SJSA1 (cell line): ENCODE data around the gene AMHR2. TPM values are rescaled to one million over a fixed set of nuclear protein-coding genes. Genes with fewer than 3 reads are reported as not detected.

ENCODE experiments used
- DNase-seq, 2 experiments: peaks; one replicate each; pipeline ENCODE4 v3.0.0-alpha.2; 2015 to 2020; ENCODE audit warnings: low spot score in 2 of 2, low read depth in 1 of 2
- H3K27ac ChIP-seq: fragments of 250-450 bp; sonication (Bioruptor Pico); 2 replicates; pipeline ENCODE4 v1.5.1; 2020; ENCODE audit warnings: mild to moderate bottlenecking, moderate library complexity
- H3K27me3 ChIP-seq: fragments of 250-450 bp; sonication (Bioruptor Pico); replicated peaks from 2 replicates; pipeline ENCODE4 v1.5.1; 2020; ENCODE audit warnings: mild to moderate bottlenecking, moderate library complexity
- H3K36me3 ChIP-seq: fragments of 250-450 bp; sonication (Bioruptor Pico); 2 replicates; pipeline ENCODE4 v1.5.1; 2020; ENCODE audit warnings: mild to moderate bottlenecking
- H3K4me1 ChIP-seq: fragments of 250-450 bp; sonication (Bioruptor Pico); replicated peaks from 2 replicates; pipeline ENCODE4 v1.6.1; 2021; ENCODE audit warnings: mild to moderate bottlenecking
- H3K4me3 ChIP-seq: fragments of 250-450 bp; sonication (Bioruptor Pico); 2 replicates; pipeline ENCODE4 v1.5.1; 2020; ENCODE audit warnings: mild to moderate bottlenecking
- H3K9me3 ChIP-seq: fragments of 250-450 bp; sonication (Bioruptor Pico); replicated peaks from 2 replicates; pipeline ENCODE4 v1.5.1; 2020; ENCODE audit warnings: mild to moderate bottlenecking
- total RNA-seq: library from RNA; depleted of rRNA; stranded (reverse); fragments of >200 nt; shearing (Covaris generic); gene quantifications from 2 replicates; pipeline ENCODE4 v1.2.3, GENCODE V29; 2014

The AMHR2 gene
- total RNA-seq, 1 experiment from 2014 or later: not detected

GRCh38 chr12:53451661-53452158, 28.1 kb downstream of the AMHR2 start, which contains the start of gene PCBP2:
TSS of gene PCBP2 (plus strand) at chr12:53452102. CDS start at chr12:53454801, 2,699 bp downstream.
- H3K27ac ChIP-seq: peak within 1 kb of the TSS; percentile 97
- DNase-seq: peak; percentile 97 to 99

GRCh38 chr12:53452159-53453077, 28.8 kb downstream of the AMHR2 start:
- peaks cover 59% of the 10 kb centered on the region for H3K36me3 ChIP-seq
- H3K27ac ChIP-seq: peak overlapping the region; percentile 97
- peaks cover 17% of the 10 kb centered on the region for H3K4me1 ChIP-seq
- H3K9me3 ChIP-seq: no peaks in the 10 kb centered on the region
- no peaks in the 10 kb centered on the region for H3K27me3 ChIP-seq
- H3K4me3 ChIP-seq: peak overlapping the region; percentile 93
- DNase-seq: peak; percentile 83 to 92

More at GRCh38 chr12:53451661-53452158, 28.1 kb downstream of the AMHR2 start, which contains the start of gene PCBP2:
- Histone ChIP-seq H3K4me1 (peaks cover 17% of the 10 kb centered on the region), H3K9me3 (no peaks in the 10 kb centered on the region), H3K36me3 (peaks cover 52% of the 10 kb centered on the region), H3K27me3 (no peaks in the 10 kb centered on the region), H3K4me3 (peak within 1 kb of the TSS; percentile 93)

GRCh38 chr12:53453953-53454640, 30.4 kb downstream of the AMHR2 start:
- peaks cover 68% of the 10 kb centered on the region for H3K36me3 ChIP-seq
- DNase-seq: no peak
- no peak overlapping the region for H3K27ac ChIP-seq
- no peaks in the 10 kb centered on the region for H3K9me3 ChIP-seq
- peaks cover 17% of the 10 kb centered on the region for H3K4me1 ChIP-seq
- peak overlapping the region; percentile 93 for H3K4me3 ChIP-seq
- H3K27me3 ChIP-seq: no peaks in the 10 kb centered on the region

GRCh38 chr12:53454707-53455106, 31.1 kb downstream of the AMHR2 start:
- H3K27ac ChIP-seq: no peak overlapping the region
- H3K4me1 ChIP-seq: peaks cover 17% of the 10 kb centered on the region
- no peak for DNase-seq
- peaks cover 74% of the 10 kb centered on the region for H3K36me3 ChIP-seq
- no peaks in the 10 kb centered on the region for H3K9me3 ChIP-seq
- no peak overlapping the region for H3K4me3 ChIP-seq
- no peaks in the 10 kb centered on the region for H3K27me3 ChIP-seq

GRCh38 chr12:53456654-53457366, 33.2 kb downstream of the AMHR2 start:
- peaks cover 95% of the 10 kb centered on the region for H3K36me3 ChIP-seq
- peaks cover 17% of the 10 kb centered on the region for H3K4me1 ChIP-seq
- no peak overlapping the region for H3K4me3 ChIP-seq
- H3K27ac ChIP-seq: no peak overlapping the region
- H3K9me3 ChIP-seq: no peaks in the 10 kb centered on the region
- no peaks in the 10 kb centered on the region for H3K27me3 ChIP-seq
- DNase-seq: no peak

- no peaks in the 10 kb centered on the region for H3K27me3 ChIP-seq
- peaks cover 6% of the 10 kb centered on the region for H3K4me1 ChIP-seq
- no peaks in the 10 kb centered on the region for H3K9me3 ChIP-seq
Measured at GRCh38 chr12:53459097-53459496, 35.4 kb downstream of the AMHR2 start.

GRCh38 chr12:53461059-53461458, 37.4 kb downstream of the AMHR2 start:
- no peak overlapping the region for H3K4me3 ChIP-seq
- peaks cover 98% of the 10 kb centered on the region for H3K36me3 ChIP-seq
- no peak overlapping the region for H3K27ac ChIP-seq
- no peaks in the 10 kb centered on the region for H3K4me1 ChIP-seq
- H3K27me3 ChIP-seq: no peaks in the 10 kb centered on the region
- DNase-seq: no peak
- H3K9me3 ChIP-seq: no peaks in the 10 kb centered on the region

More at GRCh38 chr12:53459097-53459496, 35.4 kb downstream of the AMHR2 start:
- H3K4me3 ChIP-seq: no peak overlapping the region
- DNase-seq: no peak
- H3K36me3 ChIP-seq: peaks cover 100% of the 10 kb centered on the region
- H3K27ac ChIP-seq: no peak overlapping the region

GRCh38 chr12:53461591-53461990, 37.9 kb downstream of the AMHR2 start:
- no peak overlapping the region for H3K27ac ChIP-seq
- no peaks in the 10 kb centered on the region for H3K27me3 ChIP-seq
- no peaks in the 10 kb centered on the region for H3K4me1 ChIP-seq
- H3K36me3 ChIP-seq: peaks cover 98% of the 10 kb centered on the region
- no peaks in the 10 kb centered on the region for H3K9me3 ChIP-seq
- no peak overlapping the region for H3K4me3 ChIP-seq
- no peak for DNase-seq

- no peaks in the 10 kb centered on the region for H3K9me3 ChIP-seq
- peaks cover 98% of the 10 kb centered on the region for H3K36me3 ChIP-seq
- H3K4me1 ChIP-seq: no peaks in the 10 kb centered on the region
- no peaks in the 10 kb centered on the region for H3K27me3 ChIP-seq
- no peak overlapping the region for H3K4me3 ChIP-seq
- H3K27ac ChIP-seq: no peak overlapping the region
- DNase-seq: no peak
Measured at GRCh38 chr12:53462935-53463334, 39.3 kb downstream of the AMHR2 start.

GRCh38 chr12:53463802-53464560, 40.3 kb downstream of the AMHR2 start:
- peaks cover 98% of the 10 kb centered on the region for H3K36me3 ChIP-seq

GRCh38 chr12:53464685-53465418, 41.2 kb downstream of the AMHR2 start:
- H3K27ac ChIP-seq: no peak overlapping the region
- no peak for DNase-seq
- H3K4me1 ChIP-seq: no peaks in the 10 kb centered on the region
- no peaks in the 10 kb centered on the region for H3K9me3 ChIP-seq
- H3K36me3 ChIP-seq: peaks cover 98% of the 10 kb centered on the region
- H3K4me3 ChIP-seq: no peak overlapping the region
- no peaks in the 10 kb centered on the region for H3K27me3 ChIP-seq

More at GRCh38 chr12:53463802-53464560, 40.3 kb downstream of the AMHR2 start:
- Histone ChIP-seq H3K4me1 (no peaks in the 10 kb centered on the region), H3K9me3 (no peaks in the 10 kb centered on the region), H3K27ac (no peak overlapping the region), H3K27me3 (no peaks in the 10 kb centered on the region), H3K4me3 (no peak overlapping the region)
- DNase-seq: no peak

- Histone ChIP-seq H3K27me3 (no peaks in the 10 kb centered on the region), H3K4me3 (no peak overlapping the region)
Measured at GRCh38 chr12:53465679-53466078, 42.0 kb downstream of the AMHR2 start.

More at GRCh38 chr12:53465679-53466078, 42.0 kb downstream of the AMHR2 start:
- Histone ChIP-seq H3K4me1 (no peaks in the 10 kb centered on the region), H3K9me3 (no peaks in the 10 kb centered on the region), H3K36me3 (peaks cover 97% of the 10 kb centered on the region), H3K27ac (no peak overlapping the region)
- DNase-seq: no peak
